H7 (cell line): ENCODE data around the gene RBAK. TPM values are rescaled to one million over a fixed set of nuclear protein-coding genes. Genes with fewer than 3 reads are reported as not detected.
"Not testable (repeated sequence)": the region's sequence is repeated elsewhere in the genome, so short reads cannot be mapped to it uniquely, and the experiment has no call there.

Experiments used
- DNase-seq: peaks from one replicate; pipeline ENCODE4 v3.0.0; 2012
- H3K27me3 ChIP-seq: 2 replicates; pipeline ENCODE4 v1.6.0; 2011; ENCODE audit warnings: mild to moderate bottlenecking, low read length; ENCODE audit not compliant: control insufficient read depth, insufficient read depth
- H3K36me3 ChIP-seq: replicated peaks from 2 replicates; pipeline ENCODE4 v1.5.1; 2011; ENCODE audit warnings: low read length; ENCODE audit not compliant: control insufficient read depth, insufficient read depth
- H3K4me3 ChIP-seq: 2 replicates; pipeline ENCODE4 v1.5.1; 2011; ENCODE audit warnings: low read depth, mild to moderate bottlenecking, control low read depth, low read length, moderate library complexity; ENCODE audit not compliant: insufficient read depth
- total RNA-seq: library from RNA; depleted of rRNA; stranded (reverse); fragments of >200 nt; shearing (Covaris generic); gene quantifications from 2 replicates; pipeline ENCODE4 v1.2.3, GENCODE V29; 2014; rRNA removed

The RBAK gene
- 5.8 and 11.3 TPM in 2 replicates for total RNA-seq

DNA sequence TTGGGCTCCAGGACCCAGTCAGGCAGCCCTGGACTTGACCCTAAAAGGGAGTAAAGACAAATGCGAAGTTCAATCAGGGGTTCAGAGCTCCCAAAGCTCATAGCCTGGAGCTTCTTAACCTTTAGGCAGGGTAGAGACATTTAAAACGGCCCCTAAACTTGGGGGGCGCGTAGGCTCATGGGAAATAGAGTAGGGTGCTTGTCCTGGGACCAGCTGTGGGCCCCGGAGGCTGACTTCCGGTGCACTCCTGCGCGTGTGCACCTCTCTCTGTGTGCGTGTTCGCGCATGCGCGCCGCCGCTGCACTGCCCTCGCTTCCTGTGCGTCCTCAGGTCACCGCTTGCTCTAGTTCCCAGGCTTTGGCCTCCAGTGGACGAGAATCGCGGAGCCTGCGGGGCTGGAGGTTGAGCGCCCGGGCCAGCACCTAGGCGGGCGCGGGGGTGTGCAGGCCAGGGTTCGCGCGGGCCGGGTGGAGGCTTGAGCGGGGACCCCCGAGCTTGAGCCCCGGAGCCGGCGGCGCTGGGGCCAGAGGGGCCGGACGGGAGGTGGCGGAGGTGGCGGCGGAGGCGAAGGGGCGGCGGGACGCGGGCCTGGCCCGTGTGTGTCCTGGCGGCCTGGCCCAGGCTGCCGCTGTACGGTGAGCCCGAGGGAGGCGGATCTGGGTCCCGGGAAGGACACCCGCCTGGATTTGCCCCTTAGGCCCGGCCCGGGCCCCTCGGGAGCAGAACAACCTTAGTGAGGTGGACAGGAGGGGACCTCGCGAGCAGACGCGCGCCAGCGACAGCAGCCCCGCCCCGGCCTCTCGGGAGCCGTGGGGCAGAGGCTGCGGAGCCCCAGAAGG is at the start of gene RBAK:
Gene RBAK (plus strand): TSS at position 303 of the 839 bp plus-strand sequence. CDS start 2,217 bp downstream, outside the sequence.
- peaks cover 2% of the 10 kb centered on the region for H3K36me3 ChIP-seq
- H3K4me3 ChIP-seq = peak within 1 kb of the TSS; percentile 79
- peak; percentile 91 for DNase-seq
- H3K27me3 ChIP-seq = no peaks in the 10 kb centered on the region

DNA sequence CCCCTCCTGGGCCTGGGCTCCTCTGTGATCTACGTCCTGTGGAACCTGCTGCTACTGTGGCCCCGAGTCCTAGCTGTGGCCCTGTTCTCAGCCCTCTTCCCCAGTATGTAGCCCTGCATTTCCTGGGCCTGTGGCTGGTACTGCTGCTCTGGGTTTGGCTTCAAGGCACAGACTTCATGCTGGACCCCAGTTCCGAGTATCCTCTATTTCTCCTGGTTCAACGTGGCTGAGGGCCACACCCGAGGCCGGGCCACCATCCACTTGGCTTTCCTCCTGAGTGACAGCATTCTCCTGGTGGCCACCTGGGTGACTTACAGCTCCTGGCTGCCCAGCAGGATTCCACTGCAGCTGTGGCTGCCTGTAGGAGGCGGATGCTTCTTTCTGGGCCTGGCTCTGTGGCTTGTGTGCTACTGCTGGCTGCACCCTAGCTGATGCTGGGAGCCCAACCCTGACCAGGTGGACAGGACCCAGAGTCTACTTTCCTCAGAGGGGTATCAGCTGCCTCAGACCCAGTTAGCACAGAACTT is 48.9 kb upstream of the RBAK start:
- Histone ChIP-seq H3K36me3 (peaks cover 4% of the 10 kb centered on the region), H3K4me3 (no peak overlapping the region)
- DNase-seq = peak; percentile 38

GRCh38 chr7:4998244-4998643 is 47.4 kb upstream of the RBAK start:
- Histone ChIP-seq H3K27me3 (no peaks in the 10 kb centered on the region), H3K4me3 (no peak overlapping the region), H3K36me3 (peaks cover 3% of the 10 kb centered on the region)
- no peak for DNase-seq

More for the DNA sequence above, 48.9 kb upstream of the RBAK start:
- no peaks in the 10 kb centered on the region for H3K27me3 ChIP-seq

DNA sequence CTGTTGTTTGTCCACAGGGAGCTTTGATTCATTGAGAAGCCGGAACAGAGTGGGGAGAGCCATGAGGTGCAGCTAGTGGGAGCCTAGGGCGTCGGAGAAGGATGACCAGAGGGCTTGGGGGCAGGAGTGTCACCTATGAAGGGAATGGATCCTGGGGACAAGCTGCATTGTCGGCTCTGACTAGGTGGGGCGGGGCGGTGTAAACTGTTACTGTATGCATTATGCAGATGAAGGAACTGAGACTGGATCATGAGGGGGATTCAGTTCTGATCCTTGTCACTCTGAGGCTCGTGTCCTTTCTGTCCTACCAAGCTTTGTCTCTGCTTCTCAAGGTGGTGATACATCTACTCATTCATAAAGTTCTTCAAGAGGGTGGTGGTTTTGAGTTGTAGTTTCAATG is 46.8 kb upstream of the RBAK start:
- Histone ChIP-seq H3K36me3 (peaks cover 1% of the 10 kb centered on the region), H3K27me3 (no peaks in the 10 kb centered on the region), H3K4me3 (no peak overlapping the region)
- no peak for DNase-seq

GRCh38 chr7:4999369-4999950 is 46.2 kb upstream of the RBAK start:
- no peak for DNase-seq
- no peak overlapping the region for H3K4me3 ChIP-seq
- peaks cover 1% of the 10 kb centered on the region for H3K36me3 ChIP-seq
- no peaks in the 10 kb centered on the region for H3K27me3 ChIP-seq

DNA sequence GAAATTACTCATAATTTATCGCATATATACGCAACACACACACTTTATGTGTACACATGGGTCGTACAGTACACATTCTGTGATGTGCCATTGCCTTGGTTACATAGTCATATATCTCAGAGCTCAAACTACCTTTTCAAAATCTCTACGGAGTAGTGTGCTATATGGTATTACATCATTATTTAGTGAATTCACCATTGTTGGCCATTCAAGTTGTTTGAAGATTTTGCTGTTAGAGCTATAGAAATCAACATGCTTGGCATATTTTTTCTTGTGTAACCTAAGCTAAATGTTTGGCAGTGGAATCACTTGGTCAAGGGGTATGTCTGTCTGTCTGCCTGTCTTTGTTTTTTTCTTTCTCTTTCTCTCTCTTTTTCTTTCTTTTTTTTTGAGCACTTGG is 44.7 kb upstream of the RBAK start:
- Histone ChIP-seq H3K36me3 (peaks cover 1% of the 10 kb centered on the region), H3K4me3 (no peak overlapping the region), H3K27me3 (no peaks in the 10 kb centered on the region)
- no peak for DNase-seq

DNA sequence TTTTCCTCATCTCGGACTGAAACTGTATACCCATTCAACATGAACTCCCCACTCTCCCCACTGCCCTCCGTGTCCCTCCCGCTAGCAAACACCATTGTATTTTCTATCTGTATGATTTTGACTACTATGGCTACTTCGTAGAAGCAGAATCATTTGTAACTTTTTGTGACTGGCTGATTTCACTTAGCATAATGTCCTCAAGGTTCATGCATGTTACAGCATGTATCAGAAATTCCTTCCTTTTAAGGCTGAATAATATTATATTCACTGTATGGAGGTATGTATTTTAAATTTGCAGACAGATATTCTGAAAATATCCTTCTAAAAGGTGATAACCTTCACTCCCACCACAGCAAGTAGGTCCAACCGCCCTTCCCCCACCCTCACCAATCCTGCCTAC is 43.7 kb upstream of the RBAK start:
- no peak overlapping the region for H3K4me3 ChIP-seq
- H3K36me3 ChIP-seq = no peaks in the 10 kb centered on the region; the same call in none of the 2 replicates
- no peaks in the 10 kb centered on the region for H3K27me3 ChIP-seq
- DNase-seq = no peak

DNA sequence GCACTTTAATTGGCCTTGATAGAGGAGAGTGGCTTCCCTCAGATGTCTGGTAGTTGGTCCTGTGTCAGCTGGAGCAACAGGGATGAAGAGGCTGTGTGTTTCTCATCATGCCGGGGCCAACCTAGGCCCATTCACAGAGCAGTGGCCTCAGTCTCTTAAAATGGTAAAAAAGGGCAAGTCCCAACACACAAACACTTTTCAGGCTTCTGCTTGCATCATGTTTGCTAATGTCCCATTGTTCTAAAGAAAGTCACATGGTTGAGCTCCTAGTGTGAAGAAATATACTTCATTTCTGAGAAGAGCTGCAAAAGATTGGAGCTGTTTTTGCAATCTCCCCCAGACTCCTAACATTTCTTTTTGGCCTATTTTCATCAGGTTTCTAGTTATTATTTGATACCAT is 40.6 kb upstream of the RBAK start:
- DNase-seq = no peak
- no peak overlapping the region for H3K4me3 ChIP-seq
- no peaks in the 10 kb centered on the region for H3K36me3 ChIP-seq
- no peaks in the 10 kb centered on the region for H3K27me3 ChIP-seq

DNA sequence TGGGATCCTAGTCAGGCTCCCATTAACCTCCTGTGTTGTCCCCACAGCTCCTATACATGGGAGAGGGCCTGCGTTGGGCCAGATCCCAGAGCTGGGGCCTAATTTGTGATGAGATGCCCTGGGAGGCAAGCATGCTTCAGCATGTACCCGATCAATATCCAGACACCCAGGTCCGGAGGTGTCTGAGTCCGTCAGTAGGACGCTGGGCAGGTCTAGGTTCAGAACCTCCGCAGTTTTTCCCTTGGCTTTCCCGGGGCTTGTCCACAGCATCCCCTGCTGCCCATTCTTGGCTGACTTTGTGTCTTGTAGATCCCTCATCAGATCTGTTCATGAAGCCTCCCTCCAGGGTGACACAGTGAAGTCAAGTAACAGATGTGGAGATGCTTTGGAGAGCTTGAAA is 32.7 kb upstream of the RBAK start:
- no peaks in the 10 kb centered on the region for H3K36me3 ChIP-seq
- DNase-seq = no peak
- no peak overlapping the region for H3K4me3 ChIP-seq
- no peaks in the 10 kb centered on the region for H3K27me3 ChIP-seq

- H3K4me3 ChIP-seq, H3K36me3 ChIP-seq, H3K27me3 ChIP-seq, DNase-seq: not testable (repeated sequence)
Measured at GRCh38 chr7:5015936-5016335, 29.7 kb upstream of the RBAK start.

DNA sequence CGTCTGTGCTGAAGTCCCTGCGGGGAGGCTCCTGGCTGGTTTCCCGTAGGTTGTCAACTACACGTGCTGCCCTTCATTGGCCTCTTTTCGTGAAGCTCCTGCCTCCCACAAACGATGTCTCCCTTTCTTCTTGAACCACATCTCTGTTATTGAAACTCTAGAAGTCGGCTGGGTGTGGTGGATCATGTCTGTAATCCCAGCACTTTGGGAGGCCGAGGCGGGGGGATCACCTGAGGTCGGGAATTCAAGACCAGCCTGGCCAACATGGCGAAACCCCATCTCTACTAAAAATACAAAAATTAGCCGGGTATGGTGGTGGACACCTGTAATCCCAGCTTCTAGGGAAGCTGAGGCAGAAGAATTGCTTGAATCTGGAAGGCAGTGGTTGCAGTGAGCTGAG is 28.0 kb upstream of the RBAK start:
- not testable (repeated sequence) for H3K4me3 ChIP-seq, DNase-seq, H3K27me3 ChIP-seq, H3K36me3 ChIP-seq

GRCh38 chr7:5020098-5020497 is 25.6 kb upstream of the RBAK start:
- no peak for DNase-seq
- H3K27me3 ChIP-seq = no peaks in the 10 kb centered on the region
- H3K4me3 ChIP-seq = no peak overlapping the region
- no peaks in the 10 kb centered on the region for H3K36me3 ChIP-seq

DNA sequence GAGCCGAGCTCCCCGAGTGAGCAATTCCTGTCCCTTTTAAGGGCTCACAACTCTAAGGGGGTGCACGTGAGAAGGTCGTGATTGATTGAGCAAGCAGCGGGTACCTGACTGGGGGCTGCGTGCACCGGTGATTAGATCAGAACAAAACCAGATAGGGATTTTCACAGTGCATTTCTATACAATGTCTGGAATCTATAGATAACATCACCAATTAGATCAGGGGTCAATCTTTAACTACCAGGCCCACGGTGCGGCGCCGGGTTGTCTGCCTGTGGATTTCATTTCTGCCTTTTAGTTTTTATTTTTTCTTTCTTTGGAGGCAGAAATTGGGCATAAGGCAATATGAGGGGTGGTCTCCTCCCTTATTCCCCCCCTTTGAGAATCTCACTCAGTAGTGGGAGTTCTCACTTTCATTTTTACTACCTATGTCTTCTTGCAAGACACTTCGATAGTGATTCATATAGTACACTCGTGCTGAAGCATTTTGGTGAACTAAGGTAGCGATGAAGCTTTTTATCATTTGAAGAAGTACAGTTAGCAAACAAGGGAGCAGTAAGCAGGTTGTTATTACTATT is 24.6 kb upstream of the RBAK start:
- not testable (repeated sequence) for H3K36me3 ChIP-seq, H3K4me3 ChIP-seq, DNase-seq, H3K27me3 ChIP-seq

GRCh38 chr7:5023626-5024025 is 22.0 kb upstream of the RBAK start:
- not testable (repeated sequence) for H3K36me3 ChIP-seq, H3K27me3 ChIP-seq, H3K4me3 ChIP-seq, DNase-seq
